HG03280 (cell line): Measurements from ENCODE around the gene CAPG.
"Not testable (repeated sequence)": the region's sequence is repeated elsewhere in the genome, so short reads cannot be mapped to it uniquely, and the experiment has no call there.

Experiments used
- ATAC-seq: cut with Tn5 transposase; IDR thresholded peaks from one replicate; pipeline ENCODE4 v1.9.1; 2021; ENCODE audit warnings: mild to moderate bottlenecking, moderate library complexity; ENCODE audit not compliant: unreplicated experiment

CAPG gene

GRCh38 chr2:85421260-85422071 lies 11.3 kb upstream of the CAPG start:
- ATAC-seq = no peak

- ATAC-seq = peak; percentile 56
Measured at GRCh38 chr2:85420536-85421259, 10.5 kb upstream of the CAPG start.

- ATAC-seq = no peak
Measured at GRCh38 chr2:85419009-85419675, 9.0 kb upstream of the CAPG start.

- peak; percentile 85 for ATAC-seq
Measured at GRCh38 chr2:85418132-85419008, 8.2 kb upstream of the CAPG start, which contains the start of gene SH2D6. Gene SH2D6, plus strand, starts transcription at chr2:85418714. Its CDS starts 10,752 bp downstream, at chr2:85429466.

GRCh38 chr2:85415980-85416650 lies 5.9 kb upstream of the CAPG start:
- no peak for ATAC-seq

GRCh38 chr2:85414761-85415553 lies 4.8 kb upstream of the CAPG start:
- ATAC-seq = no peak

GRCh38 chr2:85414421-85414759 lies 4.2 kb upstream of the CAPG start:
- not testable (repeated sequence) for ATAC-seq

GRCh38 chr2:85413592-85414420 lies 3.6 kb upstream of the CAPG start:
- ATAC-seq = no peak

GRCh38 chr2:85411405-85411748 lies 1.2 kb upstream of the CAPG start:
- no peak for ATAC-seq

GRCh38 chr2:85410584-85411404 lies 628 bp upstream of the CAPG start:
- no peak for ATAC-seq

GRCh38 chr2:85405201-85406059 lies 4.7 kb downstream of the CAPG start:
- no peak for ATAC-seq

- ATAC-seq = no peak
Measured at GRCh38 chr2:85401844-85402243, 8.3 kb downstream of the CAPG start.

- ATAC-seq = no peak
Measured at GRCh38 chr2:85401464-85401805, 8.7 kb downstream of the CAPG start.

GRCh38 chr2:85400541-85401463 lies 9.4 kb downstream of the CAPG start:
- ATAC-seq = no peak

- ATAC-seq = no peak
Measured at GRCh38 chr2:85400023-85400422, 10.1 kb downstream of the CAPG start.

- no peak for ATAC-seq
Measured at GRCh38 chr2:85399183-85399455, 11.0 kb downstream of the CAPG start.
